GM12891 (cell line): ENCODE results near the gene NR5A2.
A peak's percentile ranks its signal among the peaks of the same experiment; 100 is the strongest.

Source experiments
- POLR2A ChIP-seq: IDR thresholded peaks from 2 replicates; pipeline ENCODE4 v1.6.1; 2011; ENCODE audit warnings: low read depth, low read length, control low read depth
- POLR2AphosphoS5 ChIP-seq: IDR thresholded peaks from 2 replicates; pipeline ENCODE4 v1.6.1; 2011; ENCODE audit warnings: low read depth, low read length, control low read depth
- SPI1 ChIP-seq: IDR thresholded peaks from 2 replicates; pipeline ENCODE4 v1.6.1; 2011; ENCODE audit warnings: low read depth, low read length, control low read depth
- TAF1 ChIP-seq: IDR thresholded peaks from 2 replicates; pipeline ENCODE4 v1.6.1; 2011; ENCODE audit warnings: low read depth, low read length, control low read depth

- peak; percentile 52 for TF ChIP-seq POLR2AphosphoS5
- TF ChIP-seq POLR2A = 0 out of 2 replicates have a peak, but pooled peaks have one; percentile 51
- TF ChIP-seq SPI1 = peak; percentile 60; the same call in 1 of the 2 replicates
- TF ChIP-seq TAF1 = no peak
Observed at GRCh38 chr1:200154069-200154767, 126.7 kb downstream of the NR5A2 start.
